Suprapubic skin (tissue), 4 donors: ENCODE data around the gene SPSB3. TPM values are rescaled to one million over a fixed set of nuclear protein-coding genes. Genes with fewer than 3 reads are reported as not detected.
A peak's percentile ranks its signal among the peaks of the same experiment; 100 is the strongest.

Experiments used
- DNase-seq, 2 donors: peaks; one replicate each; pipeline ENCODE4 v3.0.0-alpha.2; 2019; ENCODE audit warnings: low spot score in 2 of 2
- H3K27ac ChIP-seq: fragments of 200-600 bp; sonication (generic); one replicate; pipeline ENCODE4 v1.5.1; 2019
- H3K27me3 ChIP-seq: fragments of 200-600 bp; sonication (generic); one replicate; pipeline ENCODE4 v1.5.1; 2019
- H3K36me3 ChIP-seq: fragments of 200-600 bp; sonication (generic); one replicate; pipeline ENCODE4 v1.5.1; 2019
- H3K4me1 ChIP-seq: fragments of 200-600 bp; sonication (generic); one replicate; pipeline ENCODE4 v1.5.1; 2019
- H3K4me3 ChIP-seq: fragments of 200-600 bp; sonication (generic); one replicate; pipeline ENCODE4 v1.5.1; 2019; ENCODE audit warnings: mild to moderate bottlenecking
- H3K9me3 ChIP-seq: fragments of 200-600 bp; sonication (generic); one replicate; pipeline ENCODE4 v1.5.1; 2019
- EP300 ChIP-seq: sonication (generic); formaldehyde crosslinking; IDR thresholded peaks from one replicate; pipeline ENCODE4 v1.6.1; 2017; ENCODE audit warnings: antibody characterized with exemption
- POLR2A ChIP-seq, 2 donors: fragments of 450-650 bp; IDR thresholded peaks; one replicate each; pipeline ENCODE4 v1.6.1; 2017; ENCODE audit warnings: antibody characterized with exemption in 2 of 2, mild to moderate bottlenecking in 2 of 2, moderate library complexity in 2 of 2
- POLR2AphosphoS5 ChIP-seq, 3 donors: sonication (generic); formaldehyde crosslinking; IDR thresholded peaks; one replicate each; pipeline ENCODE4 v1.6.1; 2017; ENCODE audit warnings: antibody characterized with exemption in 3 of 3
- WGBS: methylation state at CpG from one replicate; pipeline ENCODE4 v1.1.5; 2018; 5-methylcytosine and 5-hydroxymethylcytosine counted together
- total RNA-seq, 4 donors: library from RNA; depleted of rRNA; stranded (reverse); fragments of >200 nt; gene quantifications; one replicate each; pipeline ENCODE4 v1.1.0, GENCODE V29; 2016
- TF ChIP-seq, protein P1 (sequence below), 2 donors: fragments of 200-600 bp in 1 of 2; fragments of 450-650 bp in 1 of 2; sonication (generic) in 1 of 2; IDR thresholded peaks; one replicate each; pipeline ENCODE4 v1.5.1; 2016 to 2019; ENCODE audit warnings: antibody characterized with exemption in 2 of 2, mild to moderate bottlenecking in 1 of 2, moderate library complexity in 1 of 2

The SPSB3 gene
- total RNA-seq, 4 donors from 2014 or later: 124 to 205 (median 156) TPM

DNA sequence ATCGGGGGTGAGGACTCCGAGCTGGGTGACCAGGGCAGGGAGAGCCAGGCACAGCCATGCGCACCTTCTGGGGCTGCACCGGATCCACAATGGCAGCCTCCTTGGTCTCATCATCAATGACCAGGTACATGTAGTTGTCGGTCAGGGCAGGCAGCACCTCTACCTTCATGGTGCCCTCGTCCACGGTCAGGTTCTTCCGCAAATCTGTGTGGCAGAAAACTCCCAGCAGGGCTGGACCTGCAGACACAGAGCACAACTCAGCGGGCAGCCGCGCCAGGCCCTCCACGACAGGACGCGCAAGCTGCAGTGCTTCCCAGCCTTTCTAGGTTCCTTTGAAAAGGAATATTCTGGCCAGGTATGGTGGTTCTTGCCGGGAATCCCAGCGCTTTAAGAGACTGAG, 40.4 kb upstream of the SPSB3 start:
- Histone ChIP-seq H3K36me3 (peaks cover 46% of the 10 kb centered on the region), H3K27ac (no peak overlapping the region), H3K4me3 (no peak overlapping the region), H3K4me1 (peaks cover 19% of the 10 kb centered on the region), H3K9me3 (no peaks in the 10 kb centered on the region), H3K27me3 (no peaks in the 10 kb centered on the region)
- WGBS: 94% methylated on average over 16 of the region's 16 CpGs
- TF ChIP-seq, protein P1, sequence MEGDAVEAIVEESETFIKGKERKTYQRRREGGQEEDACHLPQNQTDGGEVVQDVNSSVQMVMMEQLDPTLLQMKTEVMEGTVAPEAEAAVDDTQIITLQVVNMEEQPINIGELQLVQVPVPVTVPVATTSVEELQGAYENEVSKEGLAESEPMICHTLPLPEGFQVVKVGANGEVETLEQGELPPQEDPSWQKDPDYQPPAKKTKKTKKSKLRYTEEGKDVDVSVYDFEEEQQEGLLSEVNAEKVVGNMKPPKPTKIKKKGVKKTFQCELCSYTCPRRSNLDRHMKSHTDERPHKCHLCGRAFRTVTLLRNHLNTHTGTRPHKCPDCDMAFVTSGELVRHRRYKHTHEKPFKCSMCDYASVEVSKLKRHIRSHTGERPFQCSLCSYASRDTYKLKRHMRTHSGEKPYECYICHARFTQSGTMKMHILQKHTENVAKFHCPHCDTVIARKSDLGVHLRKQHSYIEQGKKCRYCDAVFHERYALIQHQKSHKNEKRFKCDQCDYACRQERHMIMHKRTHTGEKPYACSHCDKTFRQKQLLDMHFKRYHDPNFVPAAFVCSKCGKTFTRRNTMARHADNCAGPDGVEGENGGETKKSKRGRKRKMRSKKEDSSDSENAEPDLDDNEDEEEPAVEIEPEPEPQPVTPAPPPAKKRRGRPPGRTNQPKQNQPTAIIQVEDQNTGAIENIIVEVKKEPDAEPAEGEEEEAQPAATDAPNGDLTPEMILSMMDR (IDR thresholded peaks at IDR 0.05): no peak
- no peak for TF ChIP-seq EP300
- no peak for TF ChIP-seq POLR2A (IDR thresholded peaks at IDR 0.05)
- no peak for TF ChIP-seq POLR2AphosphoS5 (IDR thresholded peaks at IDR 0.05)
- no peak for DNase-seq

DNA sequence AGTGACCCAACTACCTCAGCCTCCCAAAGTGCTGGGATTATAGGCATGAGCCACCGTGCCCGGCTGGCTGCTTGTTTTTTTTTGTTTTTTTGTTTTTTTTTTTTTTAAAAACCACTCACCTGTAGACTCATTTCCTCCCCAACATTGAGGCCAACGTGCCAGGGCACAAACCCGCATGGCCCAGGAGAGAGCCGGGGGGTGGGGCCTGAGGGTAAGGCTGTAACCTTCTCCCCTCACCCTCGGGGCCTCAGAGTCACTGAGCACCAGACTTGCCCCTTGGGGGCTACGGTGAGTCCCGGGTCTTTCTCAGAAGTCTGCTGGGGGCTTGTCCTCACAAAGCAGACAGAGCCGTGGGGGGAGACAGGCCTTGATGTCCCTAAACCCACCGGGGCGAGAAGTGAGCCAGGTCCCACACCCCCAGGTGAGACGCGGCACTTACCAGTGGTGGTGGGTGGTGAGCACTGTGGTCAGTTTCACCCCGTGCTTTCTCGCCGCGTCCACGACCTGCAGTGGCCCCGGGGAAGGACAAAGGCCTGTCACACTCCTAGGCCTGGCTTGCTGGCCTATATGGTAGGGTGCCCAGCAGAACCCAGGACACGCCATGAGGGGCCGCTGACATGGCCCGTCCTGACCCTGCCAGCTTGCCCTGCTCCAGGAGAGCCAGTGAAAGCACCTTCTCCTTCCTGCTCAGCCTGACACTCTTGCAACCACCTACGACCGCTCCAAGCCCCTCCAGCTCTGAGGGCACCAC, 39.7 kb upstream of the SPSB3 start:
- DNase-seq: no peak
- H3K27ac ChIP-seq: no peak overlapping the region
- H3K4me3 ChIP-seq: no peak overlapping the region
- peaks cover 54% of the 10 kb centered on the region for H3K36me3 ChIP-seq
- no peaks in the 10 kb centered on the region for H3K9me3 ChIP-seq
- H3K27me3 ChIP-seq: no peaks in the 10 kb centered on the region
- H3K4me1 ChIP-seq: peaks cover 13% of the 10 kb centered on the region
- 87% methylated on average over 13 of the region's 24 CpGs for WGBS
- TF ChIP-seq POLR2A (IDR thresholded peaks at IDR 0.05) (no peak), EP300 (no peak), POLR2AphosphoS5 (IDR thresholded peaks at IDR 0.05) (no peak)
- TF ChIP-seq, protein P1 (IDR thresholded peaks at IDR 0.05): no peak

- no peak for DNase-seq
- H3K27me3 ChIP-seq: no peaks in the 10 kb centered on the region
- H3K36me3 ChIP-seq: peaks cover 65% of the 10 kb centered on the region
- TF ChIP-seq EP300 (no peak), POLR2AphosphoS5 (IDR thresholded peaks at IDR 0.05) (no peak), POLR2A (IDR thresholded peaks at IDR 0.05) (no peak)
- TF ChIP-seq, protein P1 (IDR thresholded peaks at IDR 0.05): no peak
- H3K4me1 ChIP-seq: peaks cover 13% of the 10 kb centered on the region
- H3K4me3 ChIP-seq: no peak overlapping the region
- H3K27ac ChIP-seq: no peak overlapping the region
- 97% methylated on average over 11 of the region's 12 CpGs for WGBS
- H3K9me3 ChIP-seq: no peaks in the 10 kb centered on the region
Measured at GRCh38 chr16:1820946-1821290, 38.5 kb upstream of the SPSB3 start.

DNA sequence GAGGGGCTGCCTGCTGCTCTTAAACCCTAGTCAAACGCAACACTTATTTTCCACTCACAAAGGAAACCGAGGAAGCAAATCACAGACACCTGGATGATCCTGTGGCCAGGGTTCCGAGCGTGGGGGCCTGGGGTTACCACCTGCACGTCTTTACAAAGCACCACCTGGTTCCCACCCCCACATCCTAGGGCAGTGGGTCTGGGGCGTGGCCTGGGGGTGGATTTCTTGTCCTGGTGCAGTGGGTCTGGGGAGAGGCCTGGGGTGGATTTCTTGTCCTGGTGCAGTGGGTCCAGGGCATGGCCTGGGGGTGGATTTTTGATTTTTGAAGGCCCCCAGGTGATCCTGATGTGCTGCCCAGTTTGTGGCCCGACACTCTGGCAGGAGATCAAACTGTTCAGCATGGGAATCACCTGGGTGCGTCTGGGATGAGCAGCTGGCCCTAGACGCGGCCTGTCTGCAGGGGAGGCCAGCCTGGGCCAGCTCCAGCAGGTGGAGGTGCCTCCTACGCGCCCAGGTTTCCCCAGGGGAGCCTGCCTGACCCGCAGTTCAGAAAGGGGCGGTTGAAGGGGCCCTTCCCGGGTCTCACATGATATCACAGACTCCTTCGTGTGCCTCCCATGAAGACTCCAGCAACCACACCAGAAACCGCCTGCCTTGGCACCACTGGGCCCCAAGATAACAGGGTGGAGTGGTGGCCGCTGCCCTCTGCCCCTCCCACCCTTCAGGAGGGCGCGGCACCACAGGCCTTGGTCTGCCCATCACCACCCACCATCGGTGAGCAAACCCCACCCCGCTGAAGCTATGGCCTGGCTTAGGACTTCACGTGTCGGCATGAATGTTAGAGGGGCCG, 38.0 kb upstream of the SPSB3 start:
- peaks cover 7% of the 10 kb centered on the region for H3K4me1 ChIP-seq
- 94% methylated on average over 8 of the region's 25 CpGs for WGBS
- no peaks in the 10 kb centered on the region for H3K27me3 ChIP-seq
- TF ChIP-seq POLR2A (IDR thresholded peaks at IDR 0.05) (no peak), POLR2AphosphoS5 (IDR thresholded peaks at IDR 0.05) (no peak)
- H3K4me3 ChIP-seq: no peak overlapping the region
- H3K27ac ChIP-seq: no peak overlapping the region
- peaks cover 69% of the 10 kb centered on the region for H3K36me3 ChIP-seq
- DNase-seq: peak in 1 of 2 donors; percentile 56
- no peaks in the 10 kb centered on the region for H3K9me3 ChIP-seq

DNA sequence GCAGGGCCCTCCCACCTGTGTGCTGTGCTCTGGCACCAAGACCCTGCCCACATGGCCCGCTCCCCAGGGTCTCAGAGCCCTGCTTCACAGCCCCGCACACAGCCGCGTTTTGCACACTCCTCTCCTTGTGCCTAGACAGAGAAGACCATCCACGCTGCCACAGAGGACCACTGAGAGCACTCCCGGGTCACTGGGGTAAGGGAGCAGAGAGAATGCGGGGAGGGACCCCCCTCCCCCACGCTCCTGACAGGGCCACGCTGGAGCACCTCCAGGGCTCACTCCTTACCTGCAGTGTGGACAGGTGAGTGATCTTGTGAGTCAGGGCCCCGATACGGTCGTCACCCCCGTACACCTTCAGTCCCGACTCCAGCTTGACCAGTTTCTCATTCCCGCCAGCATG, 37.2 kb upstream of the SPSB3 start:
- no peaks in the 10 kb centered on the region for H3K4me1 ChIP-seq
- WGBS: 90% methylated on average over 10 of the region's 15 CpGs
- H3K27me3 ChIP-seq: no peaks in the 10 kb centered on the region
- no peak overlapping the region for H3K4me3 ChIP-seq
- H3K9me3 ChIP-seq: no peaks in the 10 kb centered on the region
- TF ChIP-seq EP300 (no peak), POLR2AphosphoS5 (IDR thresholded peaks at IDR 0.05) (no peak), POLR2A (IDR thresholded peaks at IDR 0.05) (no peak)
- TF ChIP-seq, protein P1 (IDR thresholded peaks at IDR 0.05): no peak
- peak in 1 of 2 donors; percentile 46 for DNase-seq
- H3K36me3 ChIP-seq: peaks cover 72% of the 10 kb centered on the region
- no peak overlapping the region for H3K27ac ChIP-seq
